ENCODE results near the gene TMEM185B. TPM values are rescaled to one million over a fixed set of nuclear protein-coding genes. Genes with fewer than 3 reads are reported as not detected.

TMEM185B gene
- total RNA-seq (10 to 100 TPM; 20.3 to 20.8 TPM), polyA plus RNA-seq (10 to 100 TPM; 17.5 to 24.9 TPM)

DNA sequence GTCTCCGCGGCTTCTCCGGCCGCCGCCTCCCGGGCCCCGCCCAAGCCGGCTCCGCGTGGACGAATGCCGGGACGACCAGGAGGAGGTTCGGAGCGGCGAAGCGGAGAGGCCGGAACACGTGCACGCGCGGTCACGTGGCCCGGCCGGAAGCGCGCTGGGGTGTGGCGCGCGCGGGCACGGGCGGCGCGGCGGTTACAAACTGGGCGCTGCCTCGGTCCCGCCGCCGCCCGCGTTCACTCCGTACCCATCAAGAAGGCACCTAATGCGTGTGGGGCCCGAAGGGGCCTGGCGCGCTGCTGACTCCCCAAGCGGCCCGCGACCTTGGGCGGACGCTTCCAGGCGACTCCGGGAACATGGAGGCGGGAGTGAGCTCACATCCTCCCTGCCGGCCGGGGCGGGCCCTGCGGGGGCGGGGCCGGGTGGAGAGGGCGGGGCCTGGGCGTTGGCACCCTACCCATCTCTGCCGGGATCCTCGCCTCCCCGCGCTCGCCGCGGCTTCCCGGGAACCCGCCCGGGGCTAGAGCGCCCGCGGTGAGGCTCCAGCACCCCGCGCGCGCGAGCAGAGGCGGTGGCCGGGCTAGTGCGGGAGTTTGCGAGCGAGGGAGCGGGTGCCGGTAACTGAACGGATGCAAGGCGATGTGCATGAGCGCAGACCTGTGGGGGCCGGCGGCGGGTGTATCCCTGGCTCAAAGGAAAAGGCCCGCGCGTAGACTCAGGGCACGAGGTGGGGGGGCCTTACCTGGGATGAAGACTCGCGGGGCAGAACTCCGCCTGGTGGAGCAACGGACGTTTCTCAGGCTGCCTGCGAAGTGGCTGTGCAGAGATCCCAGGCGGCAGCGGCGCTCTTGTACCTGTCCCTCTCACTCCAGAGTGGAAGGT lies at the start of gene TMEM185B:
Gene TMEM185B (minus strand): TSS at position 367 of the 879 bp plus-strand sequence. CDS start 424 bp downstream, outside the sequence.
- H3K27me3 Mint-ChIP-seq = no peaks in the 10 kb centered on the region
- H3K27ac ChIP-seq (ENCODE audit: low read depth, low read length) = peak within 1 kb of the TSS; percentile 86
- peak within 1 kb of the TSS; percentile 86 to 91 (median 88) for H3K4me3 Mint-ChIP-seq
- H3K4me3 ChIP-seq (ENCODE audit: low read length in 2 of 2) = peak within 1 kb of the TSS; percentile 73 to 75
- DNase-seq = peak; percentile 89 to 94 (median 90)
- H3K9me3 ChIP-seq (ENCODE audit: control insufficient read depth in 1 of 2, low read length in 2 of 2) = no peaks in the 10 kb centered on the region
- peaks cover 15 to 25% of the 10 kb centered on the region in 2 donors for H3K36me3 Mint-ChIP-seq
- H3K4me1 ChIP-seq (ENCODE audit: insufficient read depth, low read length) = peaks cover 35% of the 10 kb centered on the region
- H3K27me3 ChIP-seq (ENCODE audit: insufficient read depth, low read length) = no peaks in the 10 kb centered on the region
- ChIA-PET CTCF (ENCODE audit: partially characterized antibody) (interaction anchor here (0.8 to 2.4 kb wide), 7 partner anchors 9 to 470 kb away, joined by 3 to 26 read pairs (median 4); no protein-coding TSS in a partner anchor), POLR2A (ENCODE audit: partially characterized antibody) (interaction anchor here (1.0 to 4.0 kb wide), 10 partner anchors 9 to 464 kb away, joined by 3 to 62 read pairs (median 7); partner anchors contain the start of genes PTPN4 and RALB)
- H3K27ac Mint-ChIP-seq = peak within 1 kb of the TSS; percentile 90 to 97 (median 92)
- H3K36me3 ChIP-seq (ENCODE audit: insufficient read depth, low read length) = no peaks in the 10 kb centered on the region
- intact Hi-C loops (cut with micrococcal nuclease) = loop anchor here (1.0 to 5.0 kb wide), 5 partner anchors 9 to 544 kb away; partner anchors contain the start of genes RALB and TMEM177
- peaks cover 0 to 7% (median 0%) of the 10 kb centered on the region in 8 donors for H3K9me3 Mint-ChIP-seq
- H3K4me1 Mint-ChIP-seq = peaks cover 31 to 67% (median 47%) of the 10 kb centered on the region in 4 donors

DNA sequence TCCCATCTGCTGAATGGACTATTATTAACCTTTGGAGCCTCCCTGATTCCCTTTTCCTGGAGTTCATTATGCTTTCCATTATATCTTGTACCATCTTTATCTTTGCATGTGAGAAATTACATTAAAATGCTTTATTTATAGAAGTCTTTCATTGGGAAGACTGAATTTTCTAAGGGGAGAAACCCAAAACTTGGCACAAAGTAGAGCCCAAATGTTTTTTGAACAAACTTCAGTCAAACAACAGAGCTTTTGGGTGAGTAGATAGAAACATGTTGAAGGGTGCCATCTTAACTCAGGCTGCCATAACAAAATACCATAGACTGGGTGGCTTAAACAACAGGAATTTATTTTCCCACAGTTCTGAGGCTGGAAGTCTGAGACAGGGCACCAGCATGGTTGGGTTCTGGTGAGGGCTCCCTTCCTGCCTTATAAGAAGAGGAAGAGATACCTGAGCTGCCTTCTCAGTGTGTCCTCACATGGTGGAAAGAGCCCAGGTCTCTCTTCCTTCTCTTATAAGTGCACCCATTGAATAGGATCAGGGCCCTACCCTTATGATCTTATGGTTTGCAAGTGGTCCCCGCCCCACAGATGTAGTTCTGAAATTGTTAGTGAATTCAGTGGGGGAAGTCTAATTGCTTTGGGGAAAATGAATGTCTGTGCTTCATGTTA lies 48.6 kb upstream of the TMEM185B start:
- peaks cover 0 to 3% (median 0%) of the 10 kb centered on the region in 8 donors for H3K9me3 Mint-ChIP-seq
- H3K27me3 ChIP-seq (ENCODE audit: insufficient read depth, low read length) = no peaks in the 10 kb centered on the region
- ChIA-PET CTCF (ENCODE audit: partially characterized antibody) (interaction anchor here (1.0 to 1.2 kb wide), 2 partner anchors 41 to 97 kb away, joined by 3 to 4 read pairs; no protein-coding TSS in a partner anchor), POLR2A (ENCODE audit: partially characterized antibody) (no interaction called here)
- intact Hi-C loops (cut with micrococcal nuclease) = no loop called here
- H3K4me1 ChIP-seq (ENCODE audit: insufficient read depth, low read length) = no peaks in the 10 kb centered on the region
- no peak overlapping the region for H3K27ac Mint-ChIP-seq
- H3K36me3 ChIP-seq (ENCODE audit: insufficient read depth, low read length) = no peaks in the 10 kb centered on the region
- peaks cover 11 to 19% (median 16%) of the 10 kb centered on the region in 4 donors for H3K4me1 Mint-ChIP-seq
- DNase-seq = no peak
- H3K27me3 Mint-ChIP-seq = no peaks in the 10 kb centered on the region
- H3K4me3 Mint-ChIP-seq = no peak overlapping the region
- peaks cover 9 to 20% of the 10 kb centered on the region in 2 donors for H3K36me3 Mint-ChIP-seq
- no peaks in the 10 kb centered on the region for H3K9me3 ChIP-seq (ENCODE audit: control insufficient read depth in 1 of 2, low read length in 2 of 2)
- no peak overlapping the region for H3K4me3 ChIP-seq (ENCODE audit: low read length in 2 of 2)
- no peak overlapping the region for H3K27ac ChIP-seq (ENCODE audit: low read depth, low read length)

DNA sequence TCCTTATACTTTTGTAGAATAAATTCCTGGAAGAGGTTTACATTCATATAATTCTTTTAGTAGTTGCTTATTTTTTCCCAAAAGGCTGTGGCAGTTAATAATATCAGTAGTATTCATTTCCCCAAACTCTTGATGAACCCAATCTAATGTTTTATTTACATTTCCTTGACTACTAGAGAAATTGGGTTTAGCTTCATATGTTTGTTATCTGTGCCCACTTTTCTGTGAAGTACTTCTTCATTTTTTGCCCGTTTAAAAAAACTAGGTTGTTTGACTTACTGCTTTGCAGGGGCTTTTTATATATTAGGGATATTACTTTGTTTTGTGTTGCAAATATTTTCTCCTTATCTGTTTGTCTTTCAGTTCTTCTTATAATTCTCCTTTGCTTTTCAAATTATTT lies 46.6 kb upstream of the TMEM185B start:
- peaks cover 10 to 20% of the 10 kb centered on the region in 2 donors for H3K36me3 Mint-ChIP-seq

DNA sequence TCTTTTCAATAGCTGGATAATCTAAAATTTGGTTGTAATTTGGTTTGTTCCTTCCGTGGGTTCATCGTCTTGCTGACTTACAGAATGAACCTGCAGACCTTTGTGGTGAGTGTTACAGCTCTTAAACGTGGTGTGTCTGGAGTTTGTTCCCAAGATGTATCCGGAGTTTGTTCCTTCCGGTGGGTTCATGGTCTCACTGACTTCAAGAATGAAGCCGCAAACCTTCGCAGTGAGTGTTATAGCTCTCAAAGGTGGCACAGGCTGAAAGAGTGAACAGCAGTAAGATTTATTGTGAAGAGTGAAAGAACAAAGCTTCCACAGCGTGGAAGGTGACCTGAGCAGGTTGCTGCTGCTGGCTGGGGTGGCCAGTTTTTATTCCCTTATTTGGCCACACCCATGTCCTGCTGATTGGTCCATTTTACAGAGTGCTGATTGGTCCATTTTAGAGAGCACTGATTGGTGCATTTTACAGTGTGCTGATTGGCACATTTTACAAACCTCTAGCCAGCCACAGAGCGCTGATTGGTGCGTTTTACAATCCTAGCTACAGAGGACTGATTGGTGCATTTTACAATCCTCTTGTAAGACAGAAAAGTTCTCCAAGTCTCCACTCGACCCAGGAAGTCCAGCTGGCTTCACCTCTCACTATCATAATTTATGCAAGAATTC lies 46.0 kb upstream of the TMEM185B start:
- Mint-ChIP-seq H3K4me3 (no peak overlapping the region), H3K27me3 (no peaks in the 10 kb centered on the region), H3K9me3 (peaks cover 0 to 1% (median 0%) of the 10 kb centered on the region in 8 donors), H3K36me3 (peaks cover 10 to 20% of the 10 kb centered on the region in 2 donors), H3K27ac (peak overlapping the region in 2 of 7 donors; percentile 51 to 58), H3K4me1 (peaks cover 22 to 29% (median 24%) of the 10 kb centered on the region in 4 donors)
- intact Hi-C loops (cut with micrococcal nuclease) = no loop called here
- no peak for DNase-seq
- ChIA-PET CTCF (ENCODE audit: partially characterized antibody) (interaction anchor here (0.9 kb wide), 1 partner anchor 12 kb away, joined by 3 read pairs; no protein-coding TSS in a partner anchor), POLR2A (ENCODE audit: partially characterized antibody) (no interaction called here)
- Histone ChIP-seq H3K27ac (ENCODE audit: low read depth, low read length) (no peak overlapping the region), H3K36me3 (ENCODE audit: insufficient read depth, low read length) (no peaks in the 10 kb centered on the region), H3K9me3 (ENCODE audit: control insufficient read depth in 1 of 2, low read length in 2 of 2) (no peaks in the 10 kb centered on the region), H3K27me3 (ENCODE audit: insufficient read depth, low read length) (no peaks in the 10 kb centered on the region), H3K4me3 (ENCODE audit: low read length in 2 of 2) (no peak overlapping the region), H3K4me1 (ENCODE audit: insufficient read depth, low read length) (no peaks in the 10 kb centered on the region)

More for the DNA sequence above, 46.6 kb upstream of the TMEM185B start:
- Mint-ChIP-seq H3K9me3 (peaks cover 0 to 1% (median 0%) of the 10 kb centered on the region in 8 donors), H3K27me3 (no peaks in the 10 kb centered on the region), H3K4me1 (peaks cover 18 to 26% (median 23%) of the 10 kb centered on the region in 4 donors), H3K27ac (no peak overlapping the region), H3K4me3 (no peak overlapping the region)
- no peak for DNase-seq
- Histone ChIP-seq H3K27me3 (ENCODE audit: insufficient read depth, low read length) (no peaks in the 10 kb centered on the region), H3K27ac (ENCODE audit: low read depth, low read length) (no peak overlapping the region), H3K4me1 (ENCODE audit: insufficient read depth, low read length) (no peaks in the 10 kb centered on the region), H3K9me3 (ENCODE audit: control insufficient read depth in 1 of 2, low read length in 2 of 2) (no peaks in the 10 kb centered on the region), H3K4me3 (ENCODE audit: low read length in 2 of 2) (no peak overlapping the region), H3K36me3 (ENCODE audit: insufficient read depth, low read length) (no peaks in the 10 kb centered on the region)
- CTCF ChIA-PET (ENCODE audit: partially characterized antibody) = interaction anchor here (0.7 to 0.9 kb wide), 3 partner anchors 11 to 185 kb away, joined by 3 read pairs; no protein-coding TSS in a partner anchor
- POLR2A ChIA-PET (ENCODE audit: partially characterized antibody) = no interaction called here
- intact Hi-C loops (cut with micrococcal nuclease) = no loop called here

DNA sequence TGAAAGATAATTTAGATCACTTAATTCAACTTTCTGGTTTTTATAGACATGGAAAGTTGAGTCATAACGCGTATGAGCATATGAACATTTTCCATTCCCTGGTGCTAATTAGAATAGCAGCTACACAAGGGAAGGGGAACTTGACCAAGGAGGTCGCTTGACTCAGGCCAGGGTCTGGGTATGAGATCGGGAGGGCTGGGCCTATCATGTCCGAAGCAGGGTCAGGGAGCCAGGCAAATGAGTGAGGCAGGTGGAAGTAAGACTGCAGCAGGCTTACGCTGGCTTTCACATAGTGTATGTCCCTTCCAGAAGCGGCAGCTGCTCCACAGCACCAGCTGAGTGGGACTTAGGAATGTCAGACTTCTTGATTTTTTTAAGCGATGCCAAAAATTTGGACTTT lies 44.1 kb upstream of the TMEM185B start:
- Mint-ChIP-seq H3K9me3 (peaks cover 0 to 1% (median 0%) of the 10 kb centered on the region in 8 donors), H3K36me3 (peaks cover 10 to 17% of the 10 kb centered on the region in 2 donors), H3K4me3 (no peak overlapping the region), H3K4me1 (peaks cover 21 to 28% (median 23%) of the 10 kb centered on the region in 4 donors), H3K27me3 (no peaks in the 10 kb centered on the region), H3K27ac (peak overlapping the region in 1 of 7 donors; percentile 37)
- Histone ChIP-seq H3K27me3 (ENCODE audit: insufficient read depth, low read length) (no peaks in the 10 kb centered on the region), H3K27ac (ENCODE audit: low read depth, low read length) (no peak overlapping the region), H3K4me3 (ENCODE audit: low read length in 2 of 2) (no peak overlapping the region), H3K36me3 (ENCODE audit: insufficient read depth, low read length) (no peaks in the 10 kb centered on the region), H3K4me1 (ENCODE audit: insufficient read depth, low read length) (peaks cover 4% of the 10 kb centered on the region), H3K9me3 (ENCODE audit: control insufficient read depth in 1 of 2, low read length in 2 of 2) (no peaks in the 10 kb centered on the region)
- CTCF ChIA-PET (ENCODE audit: partially characterized antibody) = no interaction called here
- intact Hi-C loops (cut with micrococcal nuclease) = no loop called here
- DNase-seq = no peak
- POLR2A ChIA-PET (ENCODE audit: partially characterized antibody) = no interaction called here

DNA sequence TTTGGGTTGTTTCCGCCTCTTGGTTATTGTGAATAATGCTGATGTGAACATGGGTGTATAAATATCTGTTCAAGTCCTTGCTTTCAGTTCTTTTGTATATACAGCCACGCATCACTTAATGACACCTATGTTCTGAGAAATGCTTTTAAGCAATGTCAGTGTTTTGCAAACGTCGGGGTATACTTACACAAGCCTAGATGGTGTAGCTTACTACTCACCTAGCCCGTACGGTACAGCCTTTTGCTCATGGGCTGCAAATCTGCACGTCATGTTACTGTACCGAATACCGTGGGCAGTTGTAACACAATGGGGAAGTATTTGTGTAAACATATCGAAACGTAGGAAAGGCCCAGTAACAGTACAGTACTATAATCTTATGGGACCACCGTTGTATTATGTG lies 41.8 kb upstream of the TMEM185B start:
- H3K4me1 ChIP-seq (ENCODE audit: insufficient read depth, low read length) = peaks cover 23% of the 10 kb centered on the region
- no peak for DNase-seq
- H3K27me3 ChIP-seq (ENCODE audit: insufficient read depth, low read length) = no peaks in the 10 kb centered on the region
- intact Hi-C loops (cut with micrococcal nuclease) = no loop called here
- H3K36me3 Mint-ChIP-seq = peaks cover 9 to 21% of the 10 kb centered on the region in 2 donors
- H3K4me3 Mint-ChIP-seq = no peak overlapping the region
- H3K27ac ChIP-seq (ENCODE audit: low read depth, low read length) = no peak overlapping the region
- no peak overlapping the region for H3K4me3 ChIP-seq (ENCODE audit: low read length in 2 of 2)
- ChIA-PET POLR2A (ENCODE audit: partially characterized antibody) (interaction anchor here (2.0 kb wide), 1 partner anchor 13 kb away, joined by 4 read pairs; no protein-coding TSS in a partner anchor), CTCF (ENCODE audit: partially characterized antibody) (interaction anchor here (0.9 to 2.2 kb wide), 2 partner anchors 13 to 48 kb away, joined by 4 to 8 read pairs; no protein-coding TSS in a partner anchor)
- H3K4me1 Mint-ChIP-seq = peaks cover 15 to 19% (median 18%) of the 10 kb centered on the region in 4 donors
- no peak overlapping the region for H3K27ac Mint-ChIP-seq
- H3K36me3 ChIP-seq (ENCODE audit: insufficient read depth, low read length) = no peaks in the 10 kb centered on the region
- H3K9me3 Mint-ChIP-seq = peaks cover 0 to 8% (median 4%) of the 10 kb centered on the region in 8 donors
- no peaks in the 10 kb centered on the region for H3K9me3 ChIP-seq (ENCODE audit: control insufficient read depth in 1 of 2, low read length in 2 of 2)
- H3K27me3 Mint-ChIP-seq = no peaks in the 10 kb centered on the region
